Anterior cingulate cortex (tissue), 58 donors: Measurements from ENCODE around the gene YLPM1.
A peak's percentile ranks its signal among the peaks of the same experiment; 100 is the strongest.

Experiments used
- DNase-seq, 58 donors: peaks; one replicate each; lab custom pipeline; 2025; lab: John Stamatoyannopoulos, UW

Gene YLPM1

GRCh38 chr14:74785056-74785613 lies 22.0 kb downstream of the YLPM1 start:
- no peak for DNase-seq

GRCh38 chr14:74786796-74787315 lies 23.7 kb downstream of the YLPM1 start:
- DNase-seq = no peak

GRCh38 chr14:74792249-74793039 lies 29.3 kb downstream of the YLPM1 start:
- no peak for DNase-seq

GRCh38 chr14:74793506-74794155 lies 30.5 kb downstream of the YLPM1 start:
- DNase-seq = no peak

GRCh38 chr14:74794947-74795346 lies 31.8 kb downstream of the YLPM1 start:
- no peak for DNase-seq

- no peak for DNase-seq
These were observed 36.6 kb downstream of the YLPM1 start for GRCh38 chr14:74799765-74800164.

GRCh38 chr14:74800780-74801179 lies 37.7 kb downstream of the YLPM1 start:
- no peak for DNase-seq

- no peak for DNase-seq
These were observed 38.3 kb downstream of the YLPM1 start for GRCh38 chr14:74801396-74801795.

GRCh38 chr14:74804219-74804825 lies 41.2 kb downstream of the YLPM1 start:
- DNase-seq = peak in 2 of 58 donors; percentile 2 to 3

- no peak for DNase-seq
These were observed 44.9 kb downstream of the YLPM1 start for GRCh38 chr14:74807853-74808545.

- DNase-seq = no peak
These were observed 53.0 kb downstream of the YLPM1 start for GRCh38 chr14:74816124-74816523.

GRCh38 chr14:74820288-74820687 lies 57.2 kb downstream of the YLPM1 start:
- DNase-seq = no peak

- DNase-seq = no peak
These were observed 58.3 kb downstream of the YLPM1 start for GRCh38 chr14:74821267-74821915.

- DNase-seq = no peak
These were observed 61.9 kb downstream of the YLPM1 start for GRCh38 chr14:74824997-74825396.

GRCh38 chr14:74826574-74826973 lies 63.5 kb downstream of the YLPM1 start:
- DNase-seq = no peak

GRCh38 chr14:74829251-74829650 lies 66.1 kb downstream of the YLPM1 start:
- no peak for DNase-seq

GRCh38 chr14:74832849-74833248 lies 69.7 kb downstream of the YLPM1 start:
- no peak for DNase-seq

- DNase-seq = no peak
These were observed 71.7 kb downstream of the YLPM1 start for GRCh38 chr14:74834692-74835392.

GRCh38 chr14:74835645-74836250 lies 72.6 kb downstream of the YLPM1 start:
- DNase-seq = no peak
